Activated T-cell treated with anti-CD3 and anti-CD28 coated beads for 24 hours (primary cell): ENCODE results near the gene KDM6A.
"Not testable (repeated sequence)": the region's sequence is repeated elsewhere in the genome, so short reads cannot be mapped to it uniquely, and the experiment has no call there.

ENCODE experiments used
- DNase-seq: peaks from one replicate; pipeline ENCODE4 v3.0.0-alpha.2; 2020; ENCODE audit warnings: low read depth

KDM6A gene

GRCh38 chrX:44890247-44890646 is 17.3 kb downstream of the KDM6A start:
- no peak for DNase-seq

- DNase-seq: not testable (repeated sequence)
Measured at GRCh38 chrX:44890687-44891086, 17.7 kb downstream of the KDM6A start.

- DNase-seq: no peak
Measured at GRCh38 chrX:44891642-44892041, 18.7 kb downstream of the KDM6A start.

GRCh38 chrX:44896876-44897186 is 23.8 kb downstream of the KDM6A start:
- no peak for DNase-seq

- no peak for DNase-seq
Measured at GRCh38 chrX:44897539-44897938, 24.6 kb downstream of the KDM6A start.

- no peak for DNase-seq
Measured at GRCh38 chrX:44898411-44899221, 25.6 kb downstream of the KDM6A start.

GRCh38 chrX:44899946-44900345 is 27.0 kb downstream of the KDM6A start:
- DNase-seq: no peak

GRCh38 chrX:44903107-44903506 is 30.1 kb downstream of the KDM6A start:
- no peak for DNase-seq

- DNase-seq: no peak
Measured at GRCh38 chrX:44903830-44904530, 31.0 kb downstream of the KDM6A start.

- no peak for DNase-seq
Measured at GRCh38 chrX:44904542-44905115, 31.6 kb downstream of the KDM6A start.

- DNase-seq: no peak
Measured at GRCh38 chrX:44906041-44906440, 33.1 kb downstream of the KDM6A start.

- DNase-seq: no peak
Measured at GRCh38 chrX:44906542-44906941, 33.6 kb downstream of the KDM6A start.

- no peak for DNase-seq
Measured at GRCh38 chrX:44908153-44908552, 35.2 kb downstream of the KDM6A start.

GRCh38 chrX:44908827-44909226 is 35.8 kb downstream of the KDM6A start:
- no peak for DNase-seq

- not testable (repeated sequence) for DNase-seq
Measured at GRCh38 chrX:44910508-44910907, 37.5 kb downstream of the KDM6A start.

GRCh38 chrX:44911074-44911600 is 38.1 kb downstream of the KDM6A start:
- DNase-seq: not testable (repeated sequence)

- DNase-seq: no peak
Measured at GRCh38 chrX:44913656-44914531, 40.9 kb downstream of the KDM6A start.

GRCh38 chrX:44914532-44915198 is 41.7 kb downstream of the KDM6A start:
- no peak for DNase-seq

- no peak for DNase-seq
Measured at GRCh38 chrX:44915361-44915868, 42.4 kb downstream of the KDM6A start.

- no peak for DNase-seq
Measured at GRCh38 chrX:44918722-44919121, 45.7 kb downstream of the KDM6A start.

GRCh38 chrX:44922980-44923379 is 50.0 kb downstream of the KDM6A start:
- no peak for DNase-seq
